Uterus (tissue), 4 donors: ENCODE results near the gene MRPL19. TPM values are rescaled to one million over a fixed set of nuclear protein-coding genes. Genes with fewer than 3 reads are reported as not detected.

Experiments
- DNase-seq, 2 donors: peaks; one replicate each; pipeline ENCODE4 v3.0.0-alpha.2; 2019 to 2020
- H3K27ac ChIP-seq, 2 donors: fragments of 200-600 bp; sonication (generic); 1 replicate in 1 of 2; 2 replicates in 1 of 2; pipeline ENCODE4 v1.5.1; 2016 to 2018
- H3K27me3 ChIP-seq, 2 donors: fragments of 200-600 bp; sonication (generic); one replicate each; pipeline ENCODE4 v1.5.1; 2018 to 2019; ENCODE audit warnings: control low read depth in 1 of 2
- H3K36me3 ChIP-seq, 2 donors: fragments of 200-600 bp; sonication (generic); one replicate each; pipeline ENCODE4 v1.5.1; 2019; ENCODE audit warnings: control low read depth in 1 of 2
- H3K4me1 ChIP-seq, 2 donors: fragments of 200-600 bp; sonication (generic); one replicate each; pipeline ENCODE4 v1.5.1; 2018 to 2019; ENCODE audit warnings: control low read depth in 1 of 2
- H3K4me3 ChIP-seq, 2 donors: fragments of 200-600 bp; sonication (generic); 1 replicate in 1 of 2; 2 replicates in 1 of 2; pipeline ENCODE4 v1.5.1; 2018 to 2019; ENCODE audit warnings: mild to moderate bottlenecking in 1 of 2
- H3K9me3 ChIP-seq, 2 donors: fragments of 200-600 bp; sonication (generic); one replicate each; pipeline ENCODE4 v1.5.1; 2019; ENCODE audit warnings: control low read depth in 1 of 2
- POLR2A ChIP-seq, 2 donors: fragments of 450-650 bp; IDR thresholded peaks; one replicate each; pipeline ENCODE4 v1.6.1; 2016; ENCODE audit warnings: antibody characterized with exemption in 2 of 2, mild to moderate bottlenecking in 1 of 2, moderate library complexity in 1 of 2
- intact Hi-C: fragments of 100-400 bp; cut with DNase I; formaldehyde crosslinking; loops from one replicate; pipeline ENCODE4 v1.15.1; 2023; ENCODE audit warnings: low total_unique reads
- total RNA-seq, 4 donors: library from RNA; depleted of rRNA in 3 of 4; stranded (reverse); fragments of >200 nt in 3 of 4; gene quantifications; one replicate each; pipeline versions ENCODE4 v1.1.0 to v1.2.4, GENCODE V29; 2014 to 2023
- TF ChIP-seq, protein P1 (sequence below), 4 experiments: fragments of 200-600 bp in 2 of 4; fragments of 450-650 bp in 2 of 4; sonication (generic) in 2 of 4; IDR thresholded peaks; one replicate each; pipeline ENCODE4 v1.5.1; 2016 to 2019; ENCODE audit warnings: antibody characterized with exemption in 4 of 4, mild to moderate bottlenecking in 2 of 4, moderate library complexity in 1 of 4
- donor health status: DM: yes; HTN: yes; CAD: no.

MRPL19 gene
- total RNA-seq, 4 donors from 2014 or later, result 27.9 to 64.0 (median 45.8) TPM

GRCh38 chr2:75634945-75635344 lies 11.6 kb upstream of the MRPL19 start:
- H3K9me3 ChIP-seq, result no peaks in the 10 kb centered on the region
- no peaks in the 10 kb centered on the region for H3K27me3 ChIP-seq
- no peaks in the 10 kb centered on the region for H3K36me3 ChIP-seq
- no peak overlapping the region for H3K4me3 ChIP-seq
- no peak for DNase-seq
- no peak overlapping the region for H3K27ac ChIP-seq
- TF ChIP-seq, protein P1, sequence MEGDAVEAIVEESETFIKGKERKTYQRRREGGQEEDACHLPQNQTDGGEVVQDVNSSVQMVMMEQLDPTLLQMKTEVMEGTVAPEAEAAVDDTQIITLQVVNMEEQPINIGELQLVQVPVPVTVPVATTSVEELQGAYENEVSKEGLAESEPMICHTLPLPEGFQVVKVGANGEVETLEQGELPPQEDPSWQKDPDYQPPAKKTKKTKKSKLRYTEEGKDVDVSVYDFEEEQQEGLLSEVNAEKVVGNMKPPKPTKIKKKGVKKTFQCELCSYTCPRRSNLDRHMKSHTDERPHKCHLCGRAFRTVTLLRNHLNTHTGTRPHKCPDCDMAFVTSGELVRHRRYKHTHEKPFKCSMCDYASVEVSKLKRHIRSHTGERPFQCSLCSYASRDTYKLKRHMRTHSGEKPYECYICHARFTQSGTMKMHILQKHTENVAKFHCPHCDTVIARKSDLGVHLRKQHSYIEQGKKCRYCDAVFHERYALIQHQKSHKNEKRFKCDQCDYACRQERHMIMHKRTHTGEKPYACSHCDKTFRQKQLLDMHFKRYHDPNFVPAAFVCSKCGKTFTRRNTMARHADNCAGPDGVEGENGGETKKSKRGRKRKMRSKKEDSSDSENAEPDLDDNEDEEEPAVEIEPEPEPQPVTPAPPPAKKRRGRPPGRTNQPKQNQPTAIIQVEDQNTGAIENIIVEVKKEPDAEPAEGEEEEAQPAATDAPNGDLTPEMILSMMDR (IDR thresholded peaks at IDR 0.05), result no peak
- TF ChIP-seq POLR2A (IDR thresholded peaks at IDR 0.05), result no peak
- intact Hi-C loops, result no loop called here
- no peaks in the 10 kb centered on the region for H3K4me1 ChIP-seq

DNA sequence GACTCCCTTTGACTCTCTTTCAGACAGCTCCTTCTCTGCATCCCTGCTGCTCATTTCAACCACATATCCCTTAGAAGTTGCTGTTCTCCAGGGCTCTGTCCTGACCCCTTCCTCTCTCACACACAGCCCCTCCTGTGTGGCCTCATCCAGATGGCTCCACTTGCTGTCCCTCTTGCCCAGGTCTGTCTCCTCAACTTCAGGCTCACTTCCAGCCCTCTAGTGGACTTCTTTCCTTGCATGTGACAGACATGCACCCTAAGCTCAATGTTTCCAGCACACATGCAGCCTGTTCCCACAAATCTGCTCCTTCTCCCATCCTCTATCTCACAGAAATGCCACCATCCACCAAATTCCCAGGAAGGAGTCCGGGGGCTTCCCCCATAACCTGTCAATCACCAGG lies 9.0 kb upstream of the MRPL19 start:
- Histone ChIP-seq H3K9me3 (no peaks in the 10 kb centered on the region), H3K36me3 (no peaks in the 10 kb centered on the region), H3K4me3 (no peak overlapping the region), H3K4me1 (no peaks in the 10 kb centered on the region), H3K27me3 (no peaks in the 10 kb centered on the region), H3K27ac (no peak overlapping the region)
- DNase-seq, result no peak
- intact Hi-C loops, result no loop called here
- TF ChIP-seq, protein P1 (IDR thresholded peaks at IDR 0.05), result no peak
- TF ChIP-seq POLR2A (IDR thresholded peaks at IDR 0.05), result no peak

GRCh38 chr2:75640621-75641121 lies 5.9 kb upstream of the MRPL19 start:
- peak; percentile 66 to 74 for DNase-seq
- no peaks in the 10 kb centered on the region for H3K4me1 ChIP-seq

GRCh38 chr2:75641587-75641986 lies 5.0 kb upstream of the MRPL19 start:
- intact Hi-C loops, result no loop called here
- Histone ChIP-seq H3K27ac (peak overlapping the region in 1 of 2 donors; percentile 52), H3K4me1 (no peaks in the 10 kb centered on the region), H3K36me3 (no peaks in the 10 kb centered on the region), H3K9me3 (no peaks in the 10 kb centered on the region), H3K4me3 (no peak overlapping the region), H3K27me3 (no peaks in the 10 kb centered on the region)
- no peak for DNase-seq
- no peak for TF ChIP-seq POLR2A (IDR thresholded peaks at IDR 0.05)
- TF ChIP-seq, protein P1 (IDR thresholded peaks at IDR 0.05), result no peak

More at GRCh38 chr2:75640621-75641121, 5.9 kb upstream of the MRPL19 start:
- Histone ChIP-seq H3K4me3 (no peak overlapping the region), H3K36me3 (no peaks in the 10 kb centered on the region), H3K9me3 (no peaks in the 10 kb centered on the region), H3K27me3 (no peaks in the 10 kb centered on the region), H3K27ac (peak overlapping the region; percentile 38 to 52)
- intact Hi-C loops, result no loop called here
- TF ChIP-seq, protein P1 (IDR thresholded peaks at IDR 0.05), result peak; percentile 88 to 98 (median 95)
- no peak for TF ChIP-seq POLR2A (IDR thresholded peaks at IDR 0.05)

DNA sequence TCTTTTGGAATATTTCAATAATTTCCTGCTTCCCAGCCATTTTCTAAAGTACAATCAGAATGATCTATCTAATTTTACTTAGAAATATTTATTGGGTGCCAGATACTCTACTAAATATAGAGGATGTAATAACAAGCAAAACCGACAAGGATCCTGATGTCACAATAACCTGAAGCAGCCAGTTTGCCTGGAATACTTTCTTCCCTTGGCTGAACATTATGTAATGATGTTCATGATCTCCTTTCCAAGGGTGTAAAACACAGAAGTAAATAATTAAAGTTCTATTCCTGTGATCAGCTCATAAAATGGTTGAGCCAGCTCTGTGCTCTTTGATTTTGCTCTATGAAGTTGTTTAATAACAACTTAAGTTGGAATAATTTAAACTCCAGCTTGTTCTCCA lies 2.6 kb upstream of the MRPL19 start:
- Histone ChIP-seq H3K4me1 (no peaks in the 10 kb centered on the region), H3K4me3 (no peak overlapping the region), H3K27me3 (no peaks in the 10 kb centered on the region), H3K27ac (peak overlapping the region in 1 of 2 donors; percentile 35), H3K36me3 (no peaks in the 10 kb centered on the region), H3K9me3 (no peaks in the 10 kb centered on the region)
- intact Hi-C loops, result no loop called here
- TF ChIP-seq, protein P1 (IDR thresholded peaks at IDR 0.05), result no peak
- TF ChIP-seq POLR2A (IDR thresholded peaks at IDR 0.05), result no peak
- no peak for DNase-seq
